ENCODE results near the gene GHRH.

The GHRH gene

DNA sequence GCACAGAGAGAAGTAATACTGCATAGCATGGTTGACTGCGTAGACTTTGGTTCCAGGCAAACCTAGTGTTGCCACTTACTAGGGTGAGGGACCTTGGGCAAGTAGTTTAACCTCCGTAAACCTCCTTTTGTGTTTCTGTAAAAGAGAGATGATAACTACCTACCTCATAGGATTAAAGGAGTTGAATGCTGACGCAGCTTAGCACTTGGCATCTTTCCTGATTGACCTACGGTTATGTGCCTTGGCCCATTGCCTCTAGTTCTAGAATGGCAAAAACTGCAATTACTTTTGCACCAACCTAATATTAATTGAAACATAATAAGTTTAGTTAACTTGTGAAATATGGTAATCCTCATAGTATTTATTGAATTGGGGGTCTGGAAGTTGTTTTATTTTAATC, 19.1 kb downstream of the GHRH start:
- H4K20me1 ChIP-seq: peaks cover 17% of the 10 kb centered on the region; the same call in 1 of the 2 replicates
- H3K4me3 ChIP-seq: no peak overlapping the region
- no peaks in the 10 kb centered on the region for H3K9me3 ChIP-seq
- peaks cover 79% of the 10 kb centered on the region for H3K36me3 ChIP-seq
- H3K27ac ChIP-seq: no peak overlapping the region
- H3K9ac ChIP-seq: no peak overlapping the region
- no peak overlapping the region for H3K4me2 ChIP-seq
- no peaks in the 10 kb centered on the region for H3K27me3 ChIP-seq
- no peaks in the 10 kb centered on the region for H3K4me1 ChIP-seq
- TF ChIP-seq Cebpa-rat (IDR thresholded peaks at IDR 0.05): no peak

DNA sequence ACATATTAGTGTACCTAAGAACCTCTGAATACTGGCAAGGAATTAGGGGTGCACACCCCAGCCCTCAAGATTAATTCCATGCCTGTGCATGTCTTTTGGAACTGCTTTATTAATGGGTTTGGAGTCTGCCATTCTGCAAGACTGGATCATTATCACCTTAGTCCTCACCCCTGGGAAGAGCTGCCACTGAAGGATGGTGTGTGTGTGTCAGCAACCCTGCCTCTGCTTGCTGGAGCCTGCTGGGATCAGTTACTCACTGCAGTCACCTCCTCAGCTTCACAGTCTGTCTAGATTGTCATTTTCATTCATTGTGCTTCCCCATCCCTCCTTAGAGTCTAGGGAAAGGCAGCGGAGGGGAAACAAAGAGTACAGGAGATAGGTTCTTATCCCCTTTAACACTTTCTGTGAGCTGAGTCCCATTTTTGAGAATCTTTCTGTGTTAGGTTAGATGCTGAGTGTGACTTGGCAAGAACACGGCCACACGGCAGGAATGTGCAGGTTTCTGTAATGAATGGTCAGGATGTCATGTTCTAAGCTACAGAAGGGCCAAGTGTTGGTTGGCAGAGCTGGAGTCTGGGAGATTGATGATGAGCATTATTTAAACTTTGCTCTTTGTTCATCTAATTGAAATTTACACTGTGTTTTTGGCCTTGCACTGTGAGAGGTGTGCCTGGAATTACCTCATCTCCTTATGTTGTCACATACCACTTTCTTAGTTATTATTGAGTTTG, 21.1 kb downstream of the GHRH start:
- Histone ChIP-seq H3K9me3 (no peaks in the 10 kb centered on the region), H3K4me2 (no peak overlapping the region), H3K27ac (no peak overlapping the region), H4K20me1 (peaks cover 18% of the 10 kb centered on the region; the same call in 1 of the 2 replicates), H3K9ac (no peak overlapping the region), H3K36me3 (peaks cover 99% of the 10 kb centered on the region), H3K4me1 (peaks cover under 1% of the 10 kb centered on the region; the same call in 1 of the 2 replicates), H3K4me3 (no peak overlapping the region), H3K27me3 (no peaks in the 10 kb centered on the region)
- no peak for TF ChIP-seq Cebpa-rat (IDR thresholded peaks at IDR 0.05)

GRCh38 chr20:37238935-37239451, 22.6 kb downstream of the GHRH start:
- H3K36me3 ChIP-seq: peaks cover 100% of the 10 kb centered on the region
- H3K9ac ChIP-seq: no peak overlapping the region
- H3K4me3 ChIP-seq: no peak overlapping the region
- no peaks in the 10 kb centered on the region for H3K27me3 ChIP-seq
- peaks cover 15% of the 10 kb centered on the region for H3K4me1 ChIP-seq
- H3K27ac ChIP-seq: no peak overlapping the region
- peaks cover 33% of the 10 kb centered on the region for H4K20me1 ChIP-seq
- H3K4me2 ChIP-seq: no peak overlapping the region
- no peak for TF ChIP-seq Cebpa-rat (IDR thresholded peaks at IDR 0.05)
- H3K9me3 ChIP-seq: no peaks in the 10 kb centered on the region

DNA sequence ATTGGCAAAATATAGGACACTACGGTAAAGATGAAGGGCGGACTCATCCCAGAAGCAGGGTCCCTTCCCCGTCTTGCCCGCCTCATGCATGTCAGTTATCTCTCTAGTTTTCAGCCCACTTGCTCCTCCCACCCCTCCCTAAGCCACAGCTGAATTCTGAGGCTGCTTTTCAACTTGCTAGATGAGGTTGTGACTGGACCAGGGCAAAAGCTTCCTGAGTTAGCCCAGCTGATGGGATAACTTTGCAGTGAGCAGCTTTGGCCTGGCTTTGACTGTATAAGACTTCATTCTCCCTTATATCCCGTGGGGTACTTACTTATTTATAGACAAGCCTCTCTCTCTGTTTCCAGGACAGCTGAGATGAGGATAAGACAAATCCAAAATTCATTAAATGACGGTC, 23.2 kb downstream of the GHRH start:
- no peak overlapping the region for H3K4me3 ChIP-seq
- H3K9ac ChIP-seq: no peak overlapping the region
- H3K36me3 ChIP-seq: peaks cover 100% of the 10 kb centered on the region
- H4K20me1 ChIP-seq: peaks cover 33% of the 10 kb centered on the region
- H3K9me3 ChIP-seq: no peaks in the 10 kb centered on the region
- no peak for TF ChIP-seq Cebpa-rat (IDR thresholded peaks at IDR 0.05)
- H3K27ac ChIP-seq: no peak overlapping the region
- no peaks in the 10 kb centered on the region for H3K27me3 ChIP-seq
- H3K4me1 ChIP-seq: peaks cover 15% of the 10 kb centered on the region
- H3K4me2 ChIP-seq: no peak overlapping the region

DNA sequence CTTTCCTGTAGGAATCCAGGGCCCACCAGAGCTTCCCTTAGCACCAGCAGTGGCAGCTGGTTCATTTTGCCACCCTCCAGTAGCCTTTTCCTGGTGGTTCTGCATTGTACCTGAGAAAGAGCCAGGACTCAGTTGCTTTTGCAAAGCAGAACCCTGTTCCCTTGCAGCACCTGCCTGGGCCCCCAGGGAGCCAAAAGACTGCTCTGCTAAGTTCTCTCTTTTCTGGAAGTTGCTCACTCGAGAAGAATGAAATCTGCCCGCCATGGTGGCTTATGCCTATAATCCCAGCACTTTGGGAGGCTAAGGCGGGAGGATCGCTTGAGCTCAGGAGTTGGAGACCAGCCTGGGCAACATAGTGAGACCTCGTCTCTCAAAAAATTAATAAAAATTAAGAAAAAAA, 24.0 kb downstream of the GHRH start:
- Histone ChIP-seq H3K9ac (no peak overlapping the region), H3K4me2 (no peak overlapping the region), H3K36me3 (peaks cover 100% of the 10 kb centered on the region), H3K27me3 (no peaks in the 10 kb centered on the region), H3K27ac (no peak overlapping the region), H3K4me1 (peaks cover 15% of the 10 kb centered on the region), H3K4me3 (no peak overlapping the region), H3K9me3 (no peaks in the 10 kb centered on the region), H4K20me1 (peaks cover 29% of the 10 kb centered on the region)
- TF ChIP-seq Cebpa-rat (IDR thresholded peaks at IDR 0.05): no peak

GRCh38 chr20:37236462-37236861, 25.2 kb downstream of the GHRH start:
- Histone ChIP-seq H3K27ac (no peak overlapping the region), H3K4me3 (no peak overlapping the region), H3K36me3 (peaks cover 100% of the 10 kb centered on the region), H3K9me3 (no peaks in the 10 kb centered on the region), H3K9ac (no peak overlapping the region), H3K4me1 (peaks cover 15% of the 10 kb centered on the region), H3K27me3 (no peaks in the 10 kb centered on the region), H3K4me2 (no peak overlapping the region), H4K20me1 (peaks cover 40% of the 10 kb centered on the region)
- TF ChIP-seq Cebpa-rat (IDR thresholded peaks at IDR 0.05): no peak

- peak overlapping the region; percentile 59 for H3K4me2 ChIP-seq
- H3K4me1 ChIP-seq: peaks cover 15% of the 10 kb centered on the region
- no peak overlapping the region for H3K4me3 ChIP-seq
- no peak for TF ChIP-seq Cebpa-rat (IDR thresholded peaks at IDR 0.05)
- peak overlapping the region; percentile 58 for H3K9ac ChIP-seq
- peaks cover 100% of the 10 kb centered on the region for H3K36me3 ChIP-seq
- peak overlapping the region; percentile 14; the same call in 1 of the 2 replicates for H3K27ac ChIP-seq
- H4K20me1 ChIP-seq: peaks cover 36% of the 10 kb centered on the region
- no peaks in the 10 kb centered on the region for H3K27me3 ChIP-seq
- H3K9me3 ChIP-seq: no peaks in the 10 kb centered on the region
Observed at GRCh38 chr20:37235065-37235464, 26.5 kb downstream of the GHRH start.

- Histone ChIP-seq H3K4me2 (peak overlapping the region; percentile 59), H3K27me3 (no peaks in the 10 kb centered on the region), H3K36me3 (peaks cover 100% of the 10 kb centered on the region), H3K4me1 (peaks cover 15% of the 10 kb centered on the region), H3K4me3 (no peak overlapping the region), H3K9me3 (no peaks in the 10 kb centered on the region), H4K20me1 (peaks cover 34% of the 10 kb centered on the region), H3K9ac (no peak overlapping the region), H3K27ac (no peak overlapping the region)
- no peak for TF ChIP-seq Cebpa-rat (IDR thresholded peaks at IDR 0.05)
Observed at GRCh38 chr20:37234254-37234581, 27.4 kb downstream of the GHRH start.

- Histone ChIP-seq H3K9ac (no peak overlapping the region), H3K4me2 (no peak overlapping the region), H3K27ac (no peak overlapping the region), H3K9me3 (no peaks in the 10 kb centered on the region), H3K27me3 (no peaks in the 10 kb centered on the region), H3K4me1 (peaks cover 15% of the 10 kb centered on the region), H3K4me3 (no peak overlapping the region), H4K20me1 (peaks cover 34% of the 10 kb centered on the region), H3K36me3 (peaks cover 100% of the 10 kb centered on the region)
- no peak for TF ChIP-seq Cebpa-rat (IDR thresholded peaks at IDR 0.05)
Observed at GRCh38 chr20:37233548-37234253, 27.9 kb downstream of the GHRH start.

- Histone ChIP-seq H3K4me2 (no peak overlapping the region), H4K20me1 (peaks cover 34% of the 10 kb centered on the region), H3K9me3 (no peaks in the 10 kb centered on the region), H3K27ac (no peak overlapping the region), H3K27me3 (no peaks in the 10 kb centered on the region), H3K36me3 (peaks cover 100% of the 10 kb centered on the region), H3K4me1 (peaks cover 15% of the 10 kb centered on the region), H3K9ac (no peak overlapping the region), H3K4me3 (no peak overlapping the region)
- TF ChIP-seq Cebpa-rat (IDR thresholded peaks at IDR 0.05): no peak
Observed at GRCh38 chr20:37231947-37232630, 29.5 kb downstream of the GHRH start.
